HepG2 (cell line): ENCODE results near the gene MKS1. TPM values are rescaled to one million over a fixed set of nuclear protein-coding genes. Genes with fewer than 3 reads are reported as not detected.

ENCODE experiments used
- BHLHE40 ChIP-seq: IDR thresholded peaks from 2 replicates; pipeline ENCODE4 v1.6.1; 2011; ENCODE audit warnings: low read length, improper control_type of control experiment
- HDAC2 ChIP-seq: sonication (generic); formaldehyde crosslinking; IDR thresholded peaks from 2 replicates; pipeline ENCODE4 v1.4.0; 2020; ENCODE audit warnings: missing genetic modification reagents
- HOXA3 ChIP-seq: sonication (generic); formaldehyde crosslinking; IDR thresholded peaks from 2 replicates; pipeline ENCODE4 v1.5.0; 2020; ENCODE audit warnings: missing genetic modification reagents
- IKZF4 ChIP-seq: sonication (generic); formaldehyde crosslinking; IDR thresholded peaks from 2 replicates; pipeline ENCODE4 v1.5.1; 2020; ENCODE audit warnings: borderline replicate concordance, mild to moderate bottlenecking, low read depth, missing genetic modification reagents; ENCODE audit errors: not compliant biosample characterization
- MAFF ChIP-seq: IDR thresholded peaks from 2 replicates; pipeline ENCODE4 v1.6.1; 2011; ENCODE audit warnings: low read depth, low read length, improper control_type of control experiment
- MAFK ChIP-seq, 2 experiments: IDR thresholded peaks in 1 of 2; conservative IDR thresholded peaks in 1 of 2; 2 replicates each; pipeline ENCODE4 v1.6.1; 2011; ENCODE audit warnings: improper control_type of control experiment in 2 of 2, low read length in 2 of 2
- NCOA1 ChIP-seq: sonication (generic); formaldehyde crosslinking; IDR thresholded peaks from 2 replicates; pipeline ENCODE4 v1.9.0; 2021; ENCODE audit warnings: missing genetic modification reagents
- PHB2 ChIP-seq: fragments of 450-650 bp; IDR thresholded peaks from 2 replicates; pipeline ENCODE4 v1.6.1; 2018; ENCODE audit not compliant: partially characterized antibody
- SSRP1 ChIP-seq: IDR thresholded peaks from 2 replicates; pipeline ENCODE4 v1.6.1; 2016; ENCODE audit warnings: control low read depth
- YEATS4 ChIP-seq: sonication (generic); formaldehyde crosslinking; IDR thresholded peaks from 2 replicates; pipeline ENCODE4 v1.4.0; 2020; ENCODE audit warnings: missing genetic modification reagents, borderline replicate concordance
- ZFP90 ChIP-seq: sonication (generic); formaldehyde crosslinking; IDR thresholded peaks from 2 replicates; pipeline ENCODE4 v1.8.0; 2022; ENCODE audit warnings: missing genetic modification reagents, mild to moderate bottlenecking, inconsistent platforms, borderline replicate concordance
- ZNF10 ChIP-seq: sonication (generic); formaldehyde crosslinking; IDR thresholded peaks from 2 replicates; pipeline ENCODE4 v1.4.0; 2020; ENCODE audit warnings: mild to moderate bottlenecking, low read depth, missing genetic modification reagents, borderline replicate concordance
- polyA plus RNA-seq, 8 experiments: library from polyadenylated mRNA; depleted of rRNA in 3 of 8; stranded (reverse) in 7 of 8; unstranded in 1 of 8; fragments of >200 nt; fragmentation: Illumina TruSeq in 4 of 8; extraction: Trizol in 4 of 8; gene quantifications; 2 replicates each; pipeline versions ENCODE4 v1.2.1 to v1.2.3, GENCODE V29; 2011 to 2016; ENCODE audit warnings: low read depth in 4 of 8, missing spikeins in 1 of 8, mixed read lengths in 1 of 8; ENCODE audit not compliant: insufficient read depth in 1 of 8
- total RNA-seq, 5 experiments: library from RNA; depleted of rRNA; stranded (reverse); fragments of >200 nt; fragmentation: Illumina TruSeq; extraction: Trizol; gene quantifications; 2 replicates each; pipeline ENCODE4 v1.2.3, GENCODE V29; 2016; ENCODE audit warnings: low read depth in 1 of 5
- TF ChIP-seq, protein P1 (sequence below): sonication (generic); formaldehyde crosslinking; IDR thresholded peaks from 2 replicates; pipeline ENCODE4 v1.5.0; 2020; ENCODE audit warnings: mild to moderate bottlenecking, missing genetic modification reagents
- TF ChIP-seq, protein P2 (sequence below): sonication (generic); formaldehyde crosslinking; IDR thresholded peaks from 2 replicates; pipeline ENCODE4 v1.8.1; 2023; ENCODE audit warnings: mild to moderate bottlenecking, missing genetic modification reagents, borderline replicate concordance
- TF ChIP-seq, protein P3 (sequence below): sonication (generic); formaldehyde crosslinking; IDR thresholded peaks from 2 replicates; pipeline ENCODE4; 2020; ENCODE audit warnings: missing genetic modification reagents, mild to moderate bottlenecking, borderline replicate concordance
- TF ChIP-seq, protein P4 (sequence below): sonication (generic); formaldehyde crosslinking; IDR thresholded peaks from 2 replicates; pipeline ENCODE4 v1.8.0; 2022; ENCODE audit warnings: missing genetic modification reagents, low read depth, mild to moderate bottlenecking, borderline replicate concordance
- TF ChIP-seq, protein P5 (sequence below): sonication (generic); formaldehyde crosslinking; IDR thresholded peaks from 2 replicates; pipeline ENCODE4 v1.4.0; 2020; ENCODE audit warnings: missing genetic modification reagents, borderline replicate concordance

Gene MKS1
- total and polyA plus RNA-seq, 2 of the 13 experiments (the other 11 are each of a cell fraction or from before 2014, with no cell fraction given): 16.1 to 26.3 TPM

DNA sequence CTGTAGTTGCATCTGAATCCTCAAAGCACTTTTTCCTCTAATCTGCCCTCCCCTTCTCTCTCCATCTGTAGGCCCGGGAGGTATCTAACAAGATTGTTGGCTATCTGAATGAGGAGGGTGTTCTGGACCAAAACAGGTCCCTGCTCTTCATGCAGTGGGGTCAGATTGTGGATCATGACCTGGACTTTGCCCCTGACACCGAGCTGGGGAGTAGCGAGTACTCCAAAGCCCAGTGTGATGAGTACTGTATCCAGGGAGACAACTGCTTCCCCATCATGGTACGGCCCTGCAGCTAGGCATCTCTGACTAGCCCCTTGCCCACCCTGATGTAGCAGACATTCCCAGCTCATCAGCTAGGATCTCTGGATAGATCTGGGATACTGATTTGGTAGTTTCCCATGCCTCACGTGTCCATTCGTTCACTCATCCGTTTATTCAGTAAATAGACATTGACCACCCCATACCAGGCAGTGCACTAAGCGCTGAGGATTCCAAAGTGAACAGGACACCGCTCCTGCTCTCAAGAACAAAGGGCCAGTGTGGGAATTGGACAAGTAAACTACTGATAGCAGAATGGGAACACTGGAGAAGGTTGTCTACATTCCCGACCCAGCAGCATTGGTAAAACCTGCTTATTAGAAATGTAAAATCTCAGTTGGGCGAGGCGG, 31.4 kb upstream of the MKS1 start (continued):
- peak; percentile 65 for TF ChIP-seq BHLHE40
- TF ChIP-seq YEATS4 (CRISPR knock-in tag): no peak
- TF ChIP-seq, protein P1, sequence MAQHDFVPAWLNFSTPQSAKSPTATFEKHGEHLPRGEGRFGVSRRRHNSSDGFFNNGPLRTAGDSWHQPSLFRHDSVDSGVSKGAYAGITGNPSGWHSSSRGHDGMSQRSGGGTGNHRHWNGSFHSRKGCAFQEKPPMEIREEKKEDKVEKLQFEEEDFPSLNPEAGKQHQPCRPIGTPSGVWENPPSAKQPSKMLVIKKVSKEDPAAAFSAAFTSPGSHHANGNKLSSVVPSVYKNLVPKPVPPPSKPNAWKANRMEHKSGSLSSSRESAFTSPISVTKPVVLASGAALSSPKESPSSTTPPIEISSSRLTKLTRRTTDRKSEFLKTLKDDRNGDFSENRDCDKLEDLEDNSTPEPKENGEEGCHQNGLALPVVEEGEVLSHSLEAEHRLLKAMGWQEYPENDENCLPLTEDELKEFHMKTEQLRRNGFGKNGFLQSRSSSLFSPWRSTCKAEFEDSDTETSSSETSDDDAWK (CRISPR knock-in tag): no peak
- TF ChIP-seq ZNF10: no peak
- no peak for TF ChIP-seq ZFP90
- no peak for TF ChIP-seq MAFF
- TF ChIP-seq SSRP1: no peak
- TF ChIP-seq NCOA1 (CRISPR knock-in tag): peak; percentile 54; the same call in 1 of the 2 replicates
- TF ChIP-seq HDAC2 (CRISPR knock-in tag): 0 out of 2 replicates have a peak, but pooled peaks have one; percentile 19
- TF ChIP-seq, protein P2, sequence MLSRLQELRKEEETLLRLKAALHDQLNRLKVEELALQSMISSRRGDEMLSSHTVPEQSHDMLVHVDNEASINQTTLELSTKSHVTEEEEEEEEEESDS (CRISPR knock-in tag): no peak
- TF ChIP-seq, protein P3, sequence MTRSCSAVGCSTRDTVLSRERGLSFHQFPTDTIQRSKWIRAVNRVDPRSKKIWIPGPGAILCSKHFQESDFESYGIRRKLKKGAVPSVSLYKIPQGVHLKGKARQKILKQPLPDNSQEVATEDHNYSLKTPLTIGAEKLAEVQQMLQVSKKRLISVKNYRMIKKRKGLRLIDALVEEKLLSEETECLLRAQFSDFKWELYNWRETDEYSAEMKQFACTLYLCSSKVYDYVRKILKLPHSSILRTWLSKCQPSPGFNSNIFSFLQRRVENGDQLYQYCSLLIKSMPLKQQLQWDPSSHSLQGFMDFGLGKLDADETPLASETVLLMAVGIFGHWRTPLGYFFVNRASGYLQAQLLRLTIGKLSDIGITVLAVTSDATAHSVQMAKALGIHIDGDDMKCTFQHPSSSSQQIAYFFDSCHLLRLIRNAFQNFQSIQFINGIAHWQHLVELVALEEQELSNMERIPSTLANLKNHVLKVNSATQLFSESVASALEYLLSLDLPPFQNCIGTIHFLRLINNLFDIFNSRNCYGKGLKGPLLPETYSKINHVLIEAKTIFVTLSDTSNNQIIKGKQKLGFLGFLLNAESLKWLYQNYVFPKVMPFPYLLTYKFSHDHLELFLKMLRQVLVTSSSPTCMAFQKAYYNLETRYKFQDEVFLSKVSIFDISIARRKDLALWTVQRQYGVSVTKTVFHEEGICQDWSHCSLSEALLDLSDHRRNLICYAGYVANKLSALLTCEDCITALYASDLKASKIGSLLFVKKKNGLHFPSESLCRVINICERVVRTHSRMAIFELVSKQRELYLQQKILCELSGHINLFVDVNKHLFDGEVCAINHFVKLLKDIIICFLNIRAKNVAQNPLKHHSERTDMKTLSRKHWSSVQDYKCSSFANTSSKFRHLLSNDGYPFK (CRISPR knock-in tag): no peak
- TF ChIP-seq IKZF4 (CRISPR knock-in tag): no peak
- peak; percentile 28; the same call in 1 of the 2 replicates for TF ChIP-seq HOXA3 (CRISPR knock-in tag)
- TF ChIP-seq, protein P4, sequence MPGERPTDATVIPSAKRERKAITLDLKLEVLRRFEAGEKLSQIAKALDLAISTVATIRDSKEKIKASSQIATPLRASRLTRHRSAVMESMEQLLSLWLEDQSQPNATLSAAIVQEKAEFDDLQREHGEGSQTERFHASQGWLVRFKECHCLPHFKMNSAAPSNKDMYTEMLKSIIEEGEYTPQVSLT (CRISPR knock-in tag): no peak
- TF ChIP-seq PHB2: no peak
- no peak for TF ChIP-seq MAFK (conservative IDR thresholded peaks at IDR 0.05 in 1 of 2, IDR thresholded peaks at IDR 0.05 in 1 of 2; ENCODE audit: low read length in 2 of 2)
- TF ChIP-seq, protein P5, sequence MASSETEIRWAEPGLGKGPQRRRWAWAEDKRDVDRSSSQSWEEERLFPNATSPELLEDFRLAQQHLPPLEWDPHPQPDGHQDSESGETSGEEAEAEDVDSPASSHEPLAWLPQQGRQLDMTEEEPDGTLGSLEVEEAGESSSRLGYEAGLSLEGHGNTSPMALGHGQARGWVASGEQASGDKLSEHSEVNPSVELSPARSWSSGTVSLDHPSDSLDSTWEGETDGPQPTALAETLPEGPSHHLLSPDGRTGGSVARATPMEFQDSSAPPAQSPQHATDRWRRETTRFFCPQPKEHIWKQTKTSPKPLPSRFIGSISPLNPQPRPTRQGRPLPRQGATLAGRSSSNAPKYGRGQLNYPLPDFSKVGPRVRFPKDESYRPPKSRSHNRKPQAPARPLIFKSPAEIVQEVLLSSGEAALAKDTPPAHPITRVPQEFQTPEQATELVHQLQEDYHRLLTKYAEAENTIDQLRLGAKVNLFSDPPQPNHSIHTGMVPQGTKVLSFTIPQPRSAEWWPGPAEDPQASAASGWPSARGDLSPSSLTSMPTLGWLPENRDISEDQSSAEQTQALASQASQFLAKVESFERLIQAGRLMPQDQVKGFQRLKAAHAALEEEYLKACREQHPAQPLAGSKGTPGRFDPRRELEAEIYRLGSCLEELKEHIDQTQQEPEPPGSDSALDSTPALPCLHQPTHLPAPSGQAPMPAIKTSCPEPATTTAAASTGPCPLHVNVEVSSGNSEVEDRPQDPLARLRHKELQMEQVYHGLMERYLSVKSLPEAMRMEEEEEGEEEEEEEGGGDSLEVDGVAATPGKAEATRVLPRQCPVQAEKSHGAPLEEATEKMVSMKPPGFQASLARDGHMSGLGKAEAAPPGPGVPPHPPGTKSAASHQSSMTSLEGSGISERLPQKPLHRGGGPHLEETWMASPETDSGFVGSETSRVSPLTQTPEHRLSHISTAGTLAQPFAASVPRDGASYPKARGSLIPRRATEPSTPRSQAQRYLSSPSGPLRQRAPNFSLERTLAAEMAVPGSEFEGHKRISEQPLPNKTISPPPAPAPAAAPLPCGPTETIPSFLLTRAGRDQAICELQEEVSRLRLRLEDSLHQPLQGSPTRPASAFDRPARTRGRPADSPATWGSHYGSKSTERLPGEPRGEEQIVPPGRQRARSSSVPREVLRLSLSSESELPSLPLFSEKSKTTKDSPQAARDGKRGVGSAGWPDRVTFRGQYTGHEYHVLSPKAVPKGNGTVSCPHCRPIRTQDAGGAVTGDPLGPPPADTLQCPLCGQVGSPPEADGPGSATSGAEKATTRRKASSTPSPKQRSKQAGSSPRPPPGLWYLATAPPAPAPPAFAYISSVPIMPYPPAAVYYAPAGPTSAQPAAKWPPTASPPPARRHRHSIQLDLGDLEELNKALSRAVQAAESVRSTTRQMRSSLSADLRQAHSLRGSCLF (CRISPR knock-in tag): no peak
